Fibroblast of lung (primary cell): ENCODE results near the gene SFT2D3. TPM values are rescaled to one million over a fixed set of nuclear protein-coding genes. Genes with fewer than 3 reads are reported as not detected.

Experiments used
- DNase-seq, 2 donors: peaks; one replicate each; pipeline versions ENCODE4 v3.0.0 to v3.0.0-alpha.2; 2010; ENCODE audit warnings: low read depth in 2 of 2
- H2AFZ ChIP-seq: 2 replicates; pipeline ENCODE4 v1.5.1; 2012; ENCODE audit warnings: low read length, control low read depth, inconsistent platforms
- H3K27ac ChIP-seq: 2 replicates; pipeline ENCODE4 v1.5.1; 2011; ENCODE audit warnings: low read length, control low read depth; ENCODE audit not compliant: insufficient read depth
- H3K27me3 ChIP-seq: 2 replicates; pipeline ENCODE4 v1.5.1; 2011; ENCODE audit warnings: mild to moderate bottlenecking, low read length; ENCODE audit not compliant: control insufficient read depth, insufficient read depth
- H3K36me3 ChIP-seq: 2 replicates; pipeline ENCODE4 v1.5.1; 2011; ENCODE audit warnings: low read length; ENCODE audit not compliant: control insufficient read depth, insufficient read depth
- H3K4me1 ChIP-seq: 2 replicates; pipeline ENCODE4 v1.5.1; 2011; ENCODE audit warnings: low read length; ENCODE audit not compliant: control insufficient read depth, insufficient read depth; ENCODE audit errors: extremely low read depth
- H3K4me2 ChIP-seq: 2 replicates; pipeline ENCODE4 v1.5.1; 2011; ENCODE audit warnings: low read length, control low read depth; ENCODE audit not compliant: insufficient read depth; ENCODE audit errors: extremely low read depth
- H3K4me3 ChIP-seq, 4 experiments: fragments of 200-600 bp in 1 of 4; sonication (generic) in 1 of 4; replicated peaks in 1 of 4; 2 replicates each; pipeline ENCODE4 v1.5.1; 2011 to 2016; ENCODE audit warnings: low read length in 4 of 4, low read depth in 3 of 4, mild to moderate bottlenecking in 3 of 4, control low read depth in 2 of 4, inconsistent platforms in 1 of 4, mixed read lengths in 1 of 4; ENCODE audit not compliant: insufficient read depth in 1 of 4; ENCODE audit errors: control extremely low read depth in 1 of 4
- H3K79me2 ChIP-seq: 2 replicates; pipeline ENCODE4 v1.5.1; 2012; ENCODE audit warnings: mild to moderate bottlenecking, low read length, inconsistent platforms; ENCODE audit not compliant: control insufficient read depth, insufficient read depth
- H3K9ac ChIP-seq: 2 replicates; pipeline ENCODE4 v1.5.1; 2011; ENCODE audit warnings: mild to moderate bottlenecking, low read length, control low read depth; ENCODE audit not compliant: insufficient read depth
- H3K9me3 ChIP-seq: 2 replicates; pipeline ENCODE4 v1.5.1; 2012; ENCODE audit warnings: low read depth, low read length; ENCODE audit not compliant: control insufficient read depth, insufficient read depth
- H4K20me1 ChIP-seq: 2 replicates; pipeline ENCODE4 v1.5.1; 2011; ENCODE audit warnings: low read length; ENCODE audit not compliant: control insufficient read depth, insufficient read depth; ENCODE audit errors: extremely low read depth
- EZH2 ChIP-seq: IDR thresholded peaks from 2 replicates; pipeline ENCODE4 v1.5.1; 2012; ENCODE audit warnings: low read length, control low read depth, mild to moderate bottlenecking; ENCODE audit errors: missing control alignments
- polyA plus RNA-seq, 2 donors: library from polyadenylated mRNA; depleted of rRNA in 1 of 2; stranded (reverse) in 1 of 2; unstranded in 1 of 2; fragments of >200 nt; gene quantifications; 2 replicates each; pipeline ENCODE4 v1.2.1, GENCODE V29; 2011 to 2012; ENCODE audit warnings: missing spikeins in 1 of 2
- total RNA-seq: library from RNA; depleted of rRNA; stranded (reverse); fragments of >200 nt; gene quantifications from 2 replicates; pipeline ENCODE4 v1.2.1, GENCODE V29; 2014
- TF ChIP-seq, protein P1 (sequence below), 2 donors: IDR thresholded peaks in 1 of 2; conservative IDR thresholded peaks in 1 of 2; 1 replicate in 1 of 2; 2 replicates in 1 of 2; pipeline ENCODE4 v1.5.1; 2011 to 2012; ENCODE audit warnings: low read length in 2 of 2, control low read depth in 1 of 2, inconsistent platforms in 1 of 2, low read depth in 1 of 2, mild to moderate bottlenecking in 1 of 2

SFT2D3 gene
- total and polyA plus RNA-seq, 2 donors (not counting 1 experiment from before 2014, with no cell fraction given), result 4.1 to 5.5 TPM

- H3K4me2 ChIP-seq, result no peak overlapping the region
- TF ChIP-seq, protein P1, sequence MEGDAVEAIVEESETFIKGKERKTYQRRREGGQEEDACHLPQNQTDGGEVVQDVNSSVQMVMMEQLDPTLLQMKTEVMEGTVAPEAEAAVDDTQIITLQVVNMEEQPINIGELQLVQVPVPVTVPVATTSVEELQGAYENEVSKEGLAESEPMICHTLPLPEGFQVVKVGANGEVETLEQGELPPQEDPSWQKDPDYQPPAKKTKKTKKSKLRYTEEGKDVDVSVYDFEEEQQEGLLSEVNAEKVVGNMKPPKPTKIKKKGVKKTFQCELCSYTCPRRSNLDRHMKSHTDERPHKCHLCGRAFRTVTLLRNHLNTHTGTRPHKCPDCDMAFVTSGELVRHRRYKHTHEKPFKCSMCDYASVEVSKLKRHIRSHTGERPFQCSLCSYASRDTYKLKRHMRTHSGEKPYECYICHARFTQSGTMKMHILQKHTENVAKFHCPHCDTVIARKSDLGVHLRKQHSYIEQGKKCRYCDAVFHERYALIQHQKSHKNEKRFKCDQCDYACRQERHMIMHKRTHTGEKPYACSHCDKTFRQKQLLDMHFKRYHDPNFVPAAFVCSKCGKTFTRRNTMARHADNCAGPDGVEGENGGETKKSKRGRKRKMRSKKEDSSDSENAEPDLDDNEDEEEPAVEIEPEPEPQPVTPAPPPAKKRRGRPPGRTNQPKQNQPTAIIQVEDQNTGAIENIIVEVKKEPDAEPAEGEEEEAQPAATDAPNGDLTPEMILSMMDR (conservative IDR thresholded peaks at IDR 0.05 in 1 of 2, IDR thresholded peaks at IDR 0.05 in 1 of 2; ENCODE audit: low read depth in 1 of 2, low read length in 2 of 2), result no peak
- DNase-seq, result no peak
- no peaks in the 10 kb centered on the region for H3K36me3 ChIP-seq
- H3K4me1 ChIP-seq, result peaks cover 6% of the 10 kb centered on the region
- no peak overlapping the region for H2AFZ ChIP-seq
- no peak overlapping the region for H3K9ac ChIP-seq
- no peak overlapping the region for H3K4me3 ChIP-seq
- H3K27ac ChIP-seq, result no peak overlapping the region
- no peaks in the 10 kb centered on the region for H4K20me1 ChIP-seq
- H3K27me3 ChIP-seq, result peaks cover 14% of the 10 kb centered on the region
- no peaks in the 10 kb centered on the region for H3K79me2 ChIP-seq
- no peaks in the 10 kb centered on the region for H3K9me3 ChIP-seq
These were observed 21.5 kb upstream of the SFT2D3 start for GRCh38 chr2:127679680-127680361.

GRCh38 chr2:127680706-127681287, 20.5 kb upstream of the SFT2D3 start:
- TF ChIP-seq, protein P1 (conservative IDR thresholded peaks at IDR 0.05 in 1 of 2, IDR thresholded peaks at IDR 0.05 in 1 of 2; ENCODE audit: low read depth in 1 of 2, low read length in 2 of 2), result no peak
- TF ChIP-seq EZH2, result no peak
- Histone ChIP-seq H3K79me2 (no peaks in the 10 kb centered on the region), H3K36me3 (no peaks in the 10 kb centered on the region), H3K9me3 (no peaks in the 10 kb centered on the region), H4K20me1 (no peaks in the 10 kb centered on the region), H3K4me1 (peaks cover 6% of the 10 kb centered on the region), H3K27ac (no peak overlapping the region), H3K4me2 (peak overlapping the region; percentile 49), H3K4me3 (no peak overlapping the region), H3K9ac (no peak overlapping the region), H3K27me3 (peaks cover 14% of the 10 kb centered on the region), H2AFZ (no peak overlapping the region)
- no peak for DNase-seq

- TF ChIP-seq, protein P1 (conservative IDR thresholded peaks at IDR 0.05 in 1 of 2, IDR thresholded peaks at IDR 0.05 in 1 of 2; ENCODE audit: low read depth in 1 of 2, low read length in 2 of 2), result no peak
- TF ChIP-seq EZH2, result no peak
- peak overlapping the region; percentile 43 for H2AFZ ChIP-seq
These were observed 20.0 kb upstream of the SFT2D3 start for GRCh38 chr2:127681288-127681804.

More at GRCh38 chr2:127681288-127681804, 20.0 kb upstream of the SFT2D3 start:
- Histone ChIP-seq H3K4me2 (peak overlapping the region; percentile 49), H3K79me2 (no peaks in the 10 kb centered on the region), H3K9me3 (no peaks in the 10 kb centered on the region), H3K27ac (no peak overlapping the region), H3K27me3 (peaks cover 14% of the 10 kb centered on the region), H3K4me1 (peaks cover 6% of the 10 kb centered on the region), H3K4me3 (no peak overlapping the region), H3K36me3 (no peaks in the 10 kb centered on the region), H4K20me1 (no peaks in the 10 kb centered on the region), H3K9ac (no peak overlapping the region)
- no peak for DNase-seq
